Testis (tissue), 3 donors: ENCODE results near the gene RYR3. TPM values are rescaled to one million over a fixed set of nuclear protein-coding genes. Genes with fewer than 3 reads are reported as not detected.

Experiments used
- DNase-seq: peaks from one replicate; pipeline ENCODE4 v3.0.0-alpha.2; 2019
- H3K27ac ChIP-seq, 2 donors: fragments of 200-600 bp; sonication (generic); one replicate each; pipeline ENCODE4 v1.5.1; 2019
- H3K27me3 ChIP-seq: fragments of 200-600 bp; sonication (generic); one replicate; pipeline ENCODE4 v1.5.1; 2019
- H3K36me3 ChIP-seq: fragments of 200-600 bp; sonication (generic); one replicate; pipeline ENCODE4 v1.5.1; 2017; ENCODE audit warnings: low read depth; ENCODE audit errors: missing control alignments
- H3K4me1 ChIP-seq: fragments of 200-600 bp; sonication (generic); one replicate; pipeline ENCODE4 v1.5.1; 2019
- H3K4me3 ChIP-seq, 2 donors: fragments of 200-600 bp; sonication (generic); one replicate each; pipeline ENCODE4 v1.5.1; 2017 to 2019
- H3K9me3 ChIP-seq: fragments of 200-600 bp; sonication (generic); one replicate; pipeline ENCODE4 v1.5.1; 2017
- CTCF ChIP-seq, 3 experiments: fragments of 450-650 bp in 2 of 3; fragments of 200-600 bp in 1 of 3; sonication (generic) in 1 of 3; IDR thresholded peaks; one replicate each; pipeline ENCODE4 v1.5.1; 2016 to 2019; ENCODE audit warnings: antibody characterized with exemption in 3 of 3, mild to moderate bottlenecking in 2 of 3, moderate library complexity in 1 of 3
- POLR2A ChIP-seq: fragments of 450-650 bp; IDR thresholded peaks from one replicate; pipeline ENCODE4 v1.6.1; 2017; ENCODE audit warnings: antibody characterized with exemption, mild to moderate bottlenecking, moderate library complexity
- WGBS, 2 donors: methylation state at CpG; one replicate each; pipeline ENCODE4 v1.1.5; 2018; 5-methylcytosine and 5-hydroxymethylcytosine counted together
- intact Hi-C: fragments of 100-400 bp; cut with DNase I; formaldehyde crosslinking; loops from one replicate; pipeline ENCODE4 v1.15.1; 2023; ENCODE audit warnings: low total_unique reads
- polyA plus RNA-seq: library from polyadenylated mRNA; stranded (reverse); fragments of 350-450 nt; fragmentation: Illumina TruSeq; extraction: RNeasy Lipid Tissue Mini Kit (QIAGEN cat#74804); gene quantifications from one replicate; pipeline ENCODE4 v1.2.3, GENCODE V29; 2014; ENCODE audit warnings: low read depth, low replicate concordance; ENCODE audit not compliant: insufficient read depth
- total RNA-seq, 2 donors: library from RNA; depleted of rRNA; stranded (reverse); fragments of >200 nt; gene quantifications; one replicate each; pipeline ENCODE4 v1.2.3, GENCODE V29; 2016

The RYR3 gene
- total and polyA plus RNA-seq, 3 donors from 2014 or later: 4.3 to 7.6 (median 4.4) TPM

- TF ChIP-seq CTCF (IDR thresholded peaks at IDR 0.05) (no peak), POLR2A (no peak)
- no peak overlapping the region for H3K4me3 ChIP-seq
- no peaks in the 10 kb centered on the region for H3K9me3 ChIP-seq
- no peaks in the 10 kb centered on the region for H3K36me3 ChIP-seq
- no peaks in the 10 kb centered on the region for H3K4me1 ChIP-seq
- H3K27ac ChIP-seq: no peak overlapping the region
- H3K27me3 ChIP-seq: no peaks in the 10 kb centered on the region
- intact Hi-C loops: no loop called here
- DNase-seq: no peak
Measured at GRCh38 chr15:33621141-33621540, 310.4 kb downstream of the RYR3 start.

GRCh38 chr15:33623010-33623409 is 312.2 kb downstream of the RYR3 start:
- TF ChIP-seq POLR2A: no peak
- no peaks in the 10 kb centered on the region for H3K4me1 ChIP-seq
- no peaks in the 10 kb centered on the region for H3K36me3 ChIP-seq
- intact Hi-C loops: no loop called here
- H3K27ac ChIP-seq: no peak overlapping the region
- no peaks in the 10 kb centered on the region for H3K9me3 ChIP-seq
- 88% methylated on average over 7 of the region's 7 CpGs for WGBS, 2 donors
- no peaks in the 10 kb centered on the region for H3K27me3 ChIP-seq
- H3K4me3 ChIP-seq: no peak overlapping the region
- no peak for DNase-seq

GRCh38 chr15:33624439-33624838 is 313.7 kb downstream of the RYR3 start:
- 51 to 72% methylated on average over 3 of the region's 3 CpGs for WGBS, 2 donors
- no peak for DNase-seq
- TF ChIP-seq POLR2A (no peak), CTCF (IDR thresholded peaks at IDR 0.05) (no peak)
- Histone ChIP-seq H3K4me1 (no peaks in the 10 kb centered on the region), H3K9me3 (no peaks in the 10 kb centered on the region), H3K27me3 (no peaks in the 10 kb centered on the region), H3K36me3 (no peaks in the 10 kb centered on the region), H3K4me3 (no peak overlapping the region), H3K27ac (no peak overlapping the region)
- intact Hi-C loops: no loop called here

- H3K9me3 ChIP-seq: no peaks in the 10 kb centered on the region
- no peak for DNase-seq
- no peaks in the 10 kb centered on the region for H3K27me3 ChIP-seq
- WGBS, 2 donors: 65 to 82% methylated on average over 4 of the region's 4 CpGs
- intact Hi-C loops: no loop called here
- no peaks in the 10 kb centered on the region for H3K36me3 ChIP-seq
- no peak overlapping the region for H3K27ac ChIP-seq
- TF ChIP-seq POLR2A (no peak), CTCF (IDR thresholded peaks at IDR 0.05) (no peak)
- H3K4me1 ChIP-seq: no peaks in the 10 kb centered on the region
- no peak overlapping the region for H3K4me3 ChIP-seq
Measured at GRCh38 chr15:33629647-33630046, 318.9 kb downstream of the RYR3 start.

GRCh38 chr15:33636234-33636633 is 325.5 kb downstream of the RYR3 start:
- Histone ChIP-seq H3K27ac (no peak overlapping the region), H3K36me3 (no peaks in the 10 kb centered on the region)
- WGBS, 2 donors: 81 to 94% methylated on average over 6 to 7 of the region's 7 CpGs

GRCh38 chr15:33636958-33637357 is 326.2 kb downstream of the RYR3 start:
- intact Hi-C loops: no loop called here
- Histone ChIP-seq H3K27ac (no peak overlapping the region), H3K36me3 (no peaks in the 10 kb centered on the region), H3K4me3 (no peak overlapping the region), H3K9me3 (no peaks in the 10 kb centered on the region), H3K4me1 (no peaks in the 10 kb centered on the region), H3K27me3 (no peaks in the 10 kb centered on the region)
- no peak for DNase-seq
- TF ChIP-seq POLR2A (no peak), CTCF (IDR thresholded peaks at IDR 0.05) (no peak)
- 59 to 88% methylated on average over 1 of the region's 1 CpG for WGBS, 2 donors

More at GRCh38 chr15:33636234-33636633, 325.5 kb downstream of the RYR3 start:
- intact Hi-C loops: no loop called here
- Histone ChIP-seq H3K9me3 (no peaks in the 10 kb centered on the region), H3K4me1 (no peaks in the 10 kb centered on the region), H3K4me3 (no peak overlapping the region), H3K27me3 (no peaks in the 10 kb centered on the region)
- no peak for TF ChIP-seq POLR2A
- no peak for DNase-seq
